ENCODE results near the gene BCKDHB. TPM values are rescaled to one million over a fixed set of nuclear protein-coding genes. Genes with fewer than 3 reads are reported as not detected.

BCKDHB gene
- total RNA-seq, 4 donors from 2014 or later: 8.9 to 18.4 (median 16.6) TPM

GRCh38 chr6:80250391-80250997 lies 144.0 kb downstream of the BCKDHB start:
- no peak for ATAC-seq (ENCODE audit: low FRiP score)
- no peak for DNase-seq (ENCODE audit: low spot score)
- no peak for TF ChIP-seq CTCF (IDR thresholded peaks at IDR 0.05)

GRCh38 chr6:80251321-80251720 lies 144.8 kb downstream of the BCKDHB start:
- ATAC-seq (ENCODE audit: low FRiP score) (no peak), DNase-seq (ENCODE audit: low spot score) (no peak)
- no peak for TF ChIP-seq CTCF (IDR thresholded peaks at IDR 0.05)

- ATAC-seq (ENCODE audit: low FRiP score) (no peak), DNase-seq (ENCODE audit: low spot score) (no peak)
- TF ChIP-seq CTCF (IDR thresholded peaks at IDR 0.05): no peak
These were observed 148.2 kb downstream of the BCKDHB start for GRCh38 chr6:80254716-80255115.

GRCh38 chr6:80256691-80257090 lies 150.2 kb downstream of the BCKDHB start:
- ATAC-seq (ENCODE audit: low FRiP score): no peak
- DNase-seq (ENCODE audit: low spot score): no peak
- TF ChIP-seq CTCF (IDR thresholded peaks at IDR 0.05): no peak

GRCh38 chr6:80259118-80259517 lies 152.6 kb downstream of the BCKDHB start:
- TF ChIP-seq CTCF (IDR thresholded peaks at IDR 0.05): no peak
- ATAC-seq (ENCODE audit: low FRiP score): no peak
- DNase-seq (ENCODE audit: low spot score): no peak

- no peak for ATAC-seq (ENCODE audit: low FRiP score)
- DNase-seq (ENCODE audit: low spot score): no peak
- TF ChIP-seq CTCF (IDR thresholded peaks at IDR 0.05): no peak
These were observed 157.1 kb downstream of the BCKDHB start for GRCh38 chr6:80263585-80263984.
